Keratinocyte (primary cell): Measurements from ENCODE around the gene HEPHL1. TPM values are rescaled to one million over a fixed set of nuclear protein-coding genes. Genes with fewer than 3 reads are reported as not detected.

Experiments
- DNase-seq: peaks from one replicate; pipeline ENCODE4 v3.0.0-alpha.2; 2011; ENCODE audit warnings: low read depth, missing footprints, low spot score
- FAIRE-seq: peaks from 2 replicates; lab custom pipeline; 2011; peaks lifted over from hg19 to GRCh38; lab: Jason Lieb, UNC
- H2AFZ ChIP-seq: 2 replicates; pipeline ENCODE4 v1.6.0; 2012; ENCODE audit warnings: low read length, control low read depth, inconsistent platforms; ENCODE audit not compliant: control insufficient read depth
- H3K27ac ChIP-seq: 2 replicates; pipeline ENCODE4 v1.5.1; 2011; ENCODE audit warnings: low read length; ENCODE audit not compliant: control insufficient read depth, insufficient read depth
- H3K27me3 ChIP-seq: 3 replicates; pipeline ENCODE4 v1.6.0; 2011; ENCODE audit warnings: low read length; ENCODE audit not compliant: control insufficient read depth, insufficient read depth; ENCODE audit errors: extremely low read depth
- H3K36me3 ChIP-seq, 2 experiments: 2 replicates in 1 of 2; 3 replicates in 1 of 2; pipeline ENCODE4 v1.5.1; 2011; ENCODE audit warnings: low read length in 2 of 2, mild to moderate bottlenecking in 1 of 2; ENCODE audit not compliant: control insufficient read depth in 2 of 2, insufficient read depth in 2 of 2; ENCODE audit errors: extremely low read depth in 1 of 2
- H3K4me1 ChIP-seq: 3 replicates; pipeline ENCODE4 v1.5.1; 2011; ENCODE audit warnings: low read length; ENCODE audit not compliant: control insufficient read depth, insufficient read depth; ENCODE audit errors: extremely low read depth
- H3K4me2 ChIP-seq: 3 replicates; pipeline ENCODE4 v1.6.0; 2011; ENCODE audit warnings: low read depth, low read length; ENCODE audit not compliant: control insufficient read depth, insufficient read depth; ENCODE audit errors: extremely low read depth
- H3K4me3 ChIP-seq, 3 experiments: fragments of 200-600 bp in 1 of 3; sonication (generic) in 1 of 3; 2 replicates in 2 of 3; 3 replicates in 1 of 3; pipeline ENCODE4 v1.5.1; 2011 to 2016; ENCODE audit warnings: low read length in 3 of 3, mild to moderate bottlenecking in 3 of 3, control low read depth in 2 of 3, inconsistent platforms in 1 of 3, low read depth in 1 of 3, mixed read lengths in 1 of 3, mixed run types in 1 of 3, moderate library complexity in 1 of 3; ENCODE audit not compliant: control insufficient read depth in 2 of 3, insufficient read depth in 2 of 3; ENCODE audit errors: extremely low read depth in 1 of 3
- H3K79me2 ChIP-seq: 2 replicates; pipeline ENCODE4 v1.6.0; 2012; ENCODE audit warnings: low read length; ENCODE audit not compliant: control insufficient read depth, insufficient read depth
- H3K9ac ChIP-seq: 3 replicates; pipeline ENCODE4 v1.6.0; 2011; ENCODE audit warnings: low read length; ENCODE audit not compliant: control insufficient read depth, insufficient read depth; ENCODE audit errors: extremely low read depth
- H3K9me1 ChIP-seq: 3 replicates; pipeline ENCODE4 v1.6.0; 2011; ENCODE audit warnings: low read length; ENCODE audit not compliant: control insufficient read depth, insufficient read depth; ENCODE audit errors: extremely low read depth
- H3K9me3 ChIP-seq: 2 replicates; pipeline ENCODE4 v1.5.1; 2012; ENCODE audit warnings: low read depth, low read length; ENCODE audit not compliant: control insufficient read depth
- H4K20me1 ChIP-seq: 3 replicates; pipeline ENCODE4 v1.6.0; 2011; ENCODE audit warnings: low read length; ENCODE audit not compliant: control insufficient read depth, insufficient read depth; ENCODE audit errors: extremely low read depth
- CTCF ChIP-seq, 3 experiments: IDR thresholded peaks in 1 of 3; conservative IDR thresholded peaks in 1 of 3; optimal IDR thresholded peaks in 1 of 3; 2 replicates in 2 of 3; 3 replicates in 1 of 3; pipeline versions ENCODE3 to v1.5.1; 2011; ENCODE audit warnings: low read length in 3 of 3, mild to moderate bottlenecking in 3 of 3, moderate library complexity in 2 of 3, control low read depth in 1 of 3, inconsistent platforms in 1 of 3; ENCODE audit not compliant: insufficient read depth in 2 of 3; ENCODE audit errors: extremely low read depth in 1 of 3
- EZH2 ChIP-seq: IDR thresholded peaks from one replicate; pipeline ENCODE4 v1.6.1; 2012; ENCODE audit warnings: inconsistent platforms, mild to moderate bottlenecking, low read length, moderate library complexity
- dilution Hi-C: fragments of 300-500 bp; cut with MboI; formaldehyde crosslinking; loops from one replicate; pipeline ENCODE4 v1.7.0; 2020; ENCODE audit warnings: low sequenced_read_pairs; ENCODE audit not compliant: extremely low pct_ligation_motif_present
- polyA plus RNA-seq, 5 experiments: library from polyadenylated mRNA; depleted of rRNA in 3 of 5; stranded (reverse) in 3 of 5; stranded (forward) in 1 of 5; unstranded in 1 of 5; fragments of >200 nt; gene quantifications; 1 replicate in 1 of 5; 2 replicates in 3 of 5; 3 replicates in 1 of 5; pipeline versions ENCODE4 v1.2.1 to v1.2.3, GENCODE V29; 2011 to 2012; ENCODE audit warnings: missing spikeins in 2 of 5, low read depth in 1 of 5, low replicate concordance in 1 of 5

The HEPHL1 gene
- polyA plus RNA-seq, 1 donor (not counting 4 experiments of a cell fraction or from before 2014, with no cell fraction given), result 138 TPM

- no peak overlapping the region for H3K9ac ChIP-seq
- H3K9me3 ChIP-seq, result peaks cover 2% of the 10 kb centered on the region
- peaks cover 7% of the 10 kb centered on the region for H3K4me1 ChIP-seq
- H3K4me3 ChIP-seq, result no peak overlapping the region
- no peak for TF ChIP-seq EZH2
- TF ChIP-seq CTCF (optimal IDR thresholded peaks at IDR 0.05 in 1 of 3, IDR thresholded peaks at IDR 0.05 in 1 of 3, conservative IDR thresholded peaks at IDR 0.05 in 1 of 3; ENCODE audit: extremely low read depth in 1 of 3, insufficient read depth in 2 of 3, low read length in 3 of 3), result no peak
- dilution Hi-C loops, result no loop called here
- no peaks in the 10 kb centered on the region for H3K79me2 ChIP-seq
- H3K4me2 ChIP-seq, result no peak overlapping the region
- DNase-seq (no peak), FAIRE-seq (no peak)
- H3K27ac ChIP-seq, result no peak overlapping the region
- no peaks in the 10 kb centered on the region for H3K27me3 ChIP-seq
- no peaks in the 10 kb centered on the region for H4K20me1 ChIP-seq
- no peaks in the 10 kb centered on the region for H3K9me1 ChIP-seq
- no peaks in the 10 kb centered on the region for H3K36me3 ChIP-seq
- no peak overlapping the region for H2AFZ ChIP-seq
Observed at GRCh38 chr11:93997741-93998140, 23.4 kb upstream of the HEPHL1 start.

GRCh38 chr11:94000659-94001058 is 20.5 kb upstream of the HEPHL1 start:
- Histone ChIP-seq H3K36me3 (no peaks in the 10 kb centered on the region), H3K4me2 (no peak overlapping the region), H3K9ac (no peak overlapping the region), H3K4me1 (peaks cover 7% of the 10 kb centered on the region), H3K79me2 (no peaks in the 10 kb centered on the region), H3K27ac (no peak overlapping the region), H3K9me3 (no peaks in the 10 kb centered on the region), H3K27me3 (no peaks in the 10 kb centered on the region), H3K4me3 (no peak overlapping the region), H2AFZ (no peak overlapping the region), H4K20me1 (no peaks in the 10 kb centered on the region), H3K9me1 (no peaks in the 10 kb centered on the region)
- no peak for DNase-seq
- FAIRE-seq, result no peak
- TF ChIP-seq EZH2 (no peak), CTCF (optimal IDR thresholded peaks at IDR 0.05 in 1 of 3, IDR thresholded peaks at IDR 0.05 in 1 of 3, conservative IDR thresholded peaks at IDR 0.05 in 1 of 3; ENCODE audit: extremely low read depth in 1 of 3, insufficient read depth in 2 of 3, low read length in 3 of 3) (no peak)
- dilution Hi-C loops, result no loop called here
